ENCODE measurements around the gene AFF2.

Gene AFF2

GRCh38 chrX:149040873-149041535, 540.6 kb downstream of the AFF2 start:
- no peak overlapping the region for H3K27ac ChIP-seq
- TF ChIP-seq, protein P1, sequence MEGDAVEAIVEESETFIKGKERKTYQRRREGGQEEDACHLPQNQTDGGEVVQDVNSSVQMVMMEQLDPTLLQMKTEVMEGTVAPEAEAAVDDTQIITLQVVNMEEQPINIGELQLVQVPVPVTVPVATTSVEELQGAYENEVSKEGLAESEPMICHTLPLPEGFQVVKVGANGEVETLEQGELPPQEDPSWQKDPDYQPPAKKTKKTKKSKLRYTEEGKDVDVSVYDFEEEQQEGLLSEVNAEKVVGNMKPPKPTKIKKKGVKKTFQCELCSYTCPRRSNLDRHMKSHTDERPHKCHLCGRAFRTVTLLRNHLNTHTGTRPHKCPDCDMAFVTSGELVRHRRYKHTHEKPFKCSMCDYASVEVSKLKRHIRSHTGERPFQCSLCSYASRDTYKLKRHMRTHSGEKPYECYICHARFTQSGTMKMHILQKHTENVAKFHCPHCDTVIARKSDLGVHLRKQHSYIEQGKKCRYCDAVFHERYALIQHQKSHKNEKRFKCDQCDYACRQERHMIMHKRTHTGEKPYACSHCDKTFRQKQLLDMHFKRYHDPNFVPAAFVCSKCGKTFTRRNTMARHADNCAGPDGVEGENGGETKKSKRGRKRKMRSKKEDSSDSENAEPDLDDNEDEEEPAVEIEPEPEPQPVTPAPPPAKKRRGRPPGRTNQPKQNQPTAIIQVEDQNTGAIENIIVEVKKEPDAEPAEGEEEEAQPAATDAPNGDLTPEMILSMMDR (conservative IDR thresholded peaks at IDR 0.05), result no peak

GRCh38 chrX:149043401-149043800, 543.0 kb downstream of the AFF2 start:
- H3K27ac ChIP-seq, result no peak overlapping the region
- TF ChIP-seq, protein P1 (conservative IDR thresholded peaks at IDR 0.05), result no peak

GRCh38 chrX:149044471-149044870, 544.1 kb downstream of the AFF2 start:
- TF ChIP-seq, protein P1 (conservative IDR thresholded peaks at IDR 0.05), result no peak
- H3K27ac ChIP-seq, result no peak overlapping the region

GRCh38 chrX:149045645-149046210, 545.3 kb downstream of the AFF2 start:
- H3K27ac ChIP-seq, result no peak overlapping the region
- TF ChIP-seq, protein P1 (conservative IDR thresholded peaks at IDR 0.05), result no peak
